Stimulated activated CD8-positive, alpha-beta memory T cell treated with anti-CD3 and anti-CD28 coated beads, Interleukin-15, amount 100 ng/mL, for 48 hours (primary cell): ENCODE results near the gene CYREN.
"Not testable (repeated sequence)": the region's sequence is repeated elsewhere in the genome, so short reads cannot be mapped to it uniquely, and the experiment has no call there.

ENCODE experiments used
- DNase-seq, 2 donors: peaks; one replicate each; pipeline ENCODE4 v3.0.0-alpha.2; 2020; ENCODE audit warnings: low read depth in 2 of 2

Gene CYREN

GRCh38 chr7:135159359-135160085 is 11.0 kb downstream of the CYREN start:
- no peak for DNase-seq

- DNase-seq, result no peak
Observed at GRCh38 chr7:135158874-135159273, 11.6 kb downstream of the CYREN start.

- DNase-seq, result no peak
Observed at GRCh38 chr7:135158141-135158655, 12.3 kb downstream of the CYREN start.

- no peak for DNase-seq
Observed at GRCh38 chr7:135156290-135156689, 14.2 kb downstream of the CYREN start.

- no peak for DNase-seq
Observed at GRCh38 chr7:135154734-135155133, 15.8 kb downstream of the CYREN start.

GRCh38 chr7:135152442-135152841 is 18.1 kb downstream of the CYREN start:
- DNase-seq, result no peak

GRCh38 chr7:135151533-135151932 is 19.0 kb downstream of the CYREN start:
- no peak for DNase-seq

- DNase-seq, result no peak
Observed at GRCh38 chr7:135151132-135151531, 19.4 kb downstream of the CYREN start.

GRCh38 chr7:135150072-135150782 is 20.3 kb downstream of the CYREN start:
- no peak for DNase-seq

- no peak for DNase-seq
Observed at GRCh38 chr7:135147899-135148721, 22.4 kb downstream of the CYREN start, which contains the start of gene TMEM140. TSS of gene TMEM140 (plus strand) at chr7:135148072. CDS start at chr7:135164442, 16,370 bp downstream.

GRCh38 chr7:135147341-135147898 is 23.1 kb downstream of the CYREN start:
- DNase-seq, result no peak

- DNase-seq, result no peak
Observed at GRCh38 chr7:135143885-135144668, 26.4 kb downstream of the CYREN start.

GRCh38 chr7:135129579-135129978 is 40.9 kb downstream of the CYREN start:
- DNase-seq, result no peak

GRCh38 chr7:135128931-135129330 is 41.6 kb downstream of the CYREN start:
- no peak for DNase-seq

- DNase-seq, result not testable (repeated sequence)
Observed at GRCh38 chr7:135124631-135125030, 45.9 kb downstream of the CYREN start.

- no peak for DNase-seq
Observed at GRCh38 chr7:135121868-135122267, 48.6 kb downstream of the CYREN start.

- no peak for DNase-seq
Observed at GRCh38 chr7:135117096-135117495, 53.4 kb downstream of the CYREN start.
